GM19467 (cell line): ENCODE results near the gene SARDH.

ENCODE experiments used
- ATAC-seq: cut with Tn5 transposase; IDR thresholded peaks from one replicate; pipeline ENCODE4 v1.9.1; 2021; ENCODE audit warnings: mild to moderate bottlenecking, moderate library complexity; ENCODE audit not compliant: unreplicated experiment

Gene SARDH

DNA sequence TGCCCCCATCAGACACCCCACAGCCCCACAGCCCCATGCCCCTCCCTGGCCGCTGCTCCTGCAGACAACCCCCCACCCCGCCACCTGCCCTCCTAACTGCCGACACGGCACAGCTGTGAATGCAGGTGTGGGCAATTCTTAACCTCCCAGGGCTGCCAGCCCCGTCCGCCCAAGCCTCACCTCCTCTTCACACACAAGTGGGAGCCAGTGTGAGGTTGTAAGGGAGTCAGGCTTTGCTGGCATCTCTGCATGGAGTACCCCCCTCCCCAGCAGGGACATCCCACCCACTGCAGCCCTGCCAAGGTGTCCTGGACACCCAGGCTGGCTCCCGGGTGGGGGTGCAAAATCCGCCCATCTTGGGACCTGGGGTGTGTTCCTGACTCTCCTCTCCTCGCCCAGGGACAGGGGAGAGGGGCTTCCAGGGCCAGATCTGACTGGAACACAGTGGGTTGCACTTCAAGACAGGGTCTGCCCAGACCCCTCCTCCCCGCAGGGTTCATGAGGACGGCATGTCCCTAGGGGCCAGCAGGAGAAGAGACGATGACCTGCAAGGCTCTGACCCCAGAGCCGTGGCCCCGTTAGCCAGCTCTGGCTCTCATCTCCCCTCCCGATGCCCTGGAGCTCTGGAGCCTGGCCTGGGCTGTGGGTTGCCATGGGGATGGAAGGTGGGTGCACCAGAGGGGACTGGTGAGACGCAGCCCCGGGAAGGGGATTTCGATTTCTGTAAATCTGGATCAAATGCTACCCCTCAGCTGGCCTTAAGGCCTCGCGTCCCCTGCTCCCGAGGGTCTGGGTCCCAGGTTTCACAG, 34.4 kb downstream of the SARDH start:
- ATAC-seq = no peak

DNA sequence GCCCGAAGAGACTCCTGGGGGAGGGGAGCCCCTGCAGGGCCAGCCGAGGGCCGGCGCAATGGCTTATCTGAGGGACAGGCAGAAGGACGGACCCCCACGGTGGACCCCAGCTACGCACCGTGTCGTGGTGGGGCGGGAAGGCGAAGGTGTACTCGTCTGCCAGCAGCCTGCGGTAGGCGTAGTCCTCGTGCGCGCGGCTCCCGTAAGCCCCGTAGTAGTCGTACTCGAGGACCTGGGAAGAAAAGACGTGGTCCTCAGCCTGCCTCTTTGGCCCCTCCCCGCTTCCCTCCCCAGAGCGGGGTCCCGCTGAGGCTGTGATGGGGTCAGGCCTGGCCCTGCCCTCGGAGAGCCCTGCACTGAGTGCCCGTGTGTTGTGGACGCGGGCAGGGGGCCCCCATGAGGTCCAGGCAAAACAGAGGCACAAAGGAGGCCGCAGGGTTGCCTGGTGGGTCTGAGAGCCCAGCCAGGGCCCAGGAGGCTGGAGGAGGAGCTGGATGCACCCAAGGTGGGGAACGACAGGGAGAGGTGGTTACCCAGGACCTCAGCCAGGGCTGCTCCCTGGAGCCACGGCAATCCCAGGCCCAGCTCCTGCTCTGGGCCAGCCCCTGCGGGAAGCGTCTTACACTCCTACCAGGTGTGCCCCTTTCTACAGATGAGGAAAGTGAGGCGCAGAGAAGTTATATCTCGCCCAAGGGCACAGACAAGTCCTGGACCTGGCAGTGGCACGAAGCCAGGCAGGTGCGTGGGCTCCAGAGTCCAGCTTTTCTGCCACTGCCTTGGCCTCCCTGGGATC, 35.2 kb downstream of the SARDH start:
- no peak for ATAC-seq

GRCh38 chr9:133701981-133702797, 36.0 kb downstream of the SARDH start:
- no peak for ATAC-seq

DNA sequence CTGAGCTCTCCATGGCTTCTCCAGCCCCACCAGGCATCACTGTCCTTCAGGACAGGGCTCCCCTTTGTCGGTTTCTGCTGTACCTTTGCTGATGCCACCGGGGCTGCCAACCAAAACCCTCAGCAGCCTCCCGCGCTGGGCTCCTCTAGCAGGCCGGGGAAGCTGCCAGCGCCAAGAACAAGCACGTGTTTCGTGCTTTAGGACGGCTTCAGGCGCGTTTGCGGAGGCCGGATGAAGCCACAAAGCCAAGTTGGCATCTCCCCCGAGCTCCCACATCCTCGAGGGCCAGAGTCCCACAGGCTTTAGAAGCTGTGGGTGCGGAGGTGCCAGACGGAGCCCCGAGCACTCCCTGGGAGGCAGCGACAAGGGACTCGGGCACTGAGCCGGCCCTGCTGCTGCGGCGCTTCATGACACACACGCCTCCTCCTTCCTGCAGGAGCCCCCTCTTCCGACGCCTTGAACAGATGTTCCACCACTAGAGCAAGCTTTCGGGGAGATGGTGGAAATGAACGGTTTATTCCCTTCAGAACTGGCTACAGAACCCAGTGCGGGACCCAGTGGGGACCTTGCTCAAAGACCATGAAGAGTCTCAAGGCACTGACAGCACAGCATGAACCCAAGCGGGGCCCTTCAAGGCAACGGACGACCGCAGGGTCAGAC, 36.7 kb downstream of the SARDH start:
- ATAC-seq = no peak

- ATAC-seq = no peak
Observed at GRCh38 chr9:133700819-133701320, 37.3 kb downstream of the SARDH start.

GRCh38 chr9:133699546-133699945, 38.6 kb downstream of the SARDH start:
- ATAC-seq = no peak

- no peak for ATAC-seq
Observed at GRCh38 chr9:133696071-133696472, 42.1 kb downstream of the SARDH start.

GRCh38 chr9:133694686-133695085, 43.5 kb downstream of the SARDH start:
- no peak for ATAC-seq

DNA sequence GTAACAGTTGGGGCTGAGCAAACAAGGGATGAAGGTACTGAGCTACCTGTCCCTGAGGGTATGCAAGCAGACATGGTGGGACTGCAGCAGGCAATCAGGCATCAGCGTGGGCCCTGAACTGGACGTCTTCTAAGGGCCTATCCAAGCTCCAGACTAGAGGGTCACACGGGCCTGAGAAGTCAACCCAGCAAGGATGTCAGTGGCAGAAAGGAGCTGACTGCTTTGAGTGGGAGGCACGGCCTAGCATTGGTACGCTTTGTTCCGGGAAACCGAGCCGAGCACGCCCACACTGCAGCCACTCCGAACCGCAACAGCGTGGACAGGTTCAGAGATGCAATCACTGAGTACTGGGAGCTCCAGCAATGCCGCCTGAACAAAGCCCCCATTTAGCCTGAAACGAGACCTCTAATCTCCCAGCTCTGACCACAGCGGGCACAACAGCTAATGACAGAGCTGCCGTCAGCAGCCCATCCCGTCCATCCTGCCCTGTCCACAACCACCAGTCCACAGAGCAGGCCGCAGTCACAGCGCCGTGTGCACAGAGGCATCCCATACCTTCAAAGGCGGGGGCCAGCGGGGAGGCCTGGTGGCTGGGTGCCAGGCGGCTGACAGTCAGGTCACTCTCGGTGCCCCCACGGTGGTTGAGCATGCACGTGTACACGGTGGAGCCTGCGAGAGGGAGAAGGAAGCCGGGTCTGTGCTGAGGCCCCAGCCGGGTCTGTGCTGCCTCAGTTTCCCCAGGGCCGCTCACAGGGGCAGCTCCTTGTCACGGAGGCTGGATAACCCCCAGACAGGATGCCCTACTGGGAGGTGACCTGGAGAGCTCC, 44.2 kb downstream of the SARDH start:
- ATAC-seq = no peak

- ATAC-seq = no peak
Observed at GRCh38 chr9:133693116-133693515, 45.0 kb downstream of the SARDH start.

DNA sequence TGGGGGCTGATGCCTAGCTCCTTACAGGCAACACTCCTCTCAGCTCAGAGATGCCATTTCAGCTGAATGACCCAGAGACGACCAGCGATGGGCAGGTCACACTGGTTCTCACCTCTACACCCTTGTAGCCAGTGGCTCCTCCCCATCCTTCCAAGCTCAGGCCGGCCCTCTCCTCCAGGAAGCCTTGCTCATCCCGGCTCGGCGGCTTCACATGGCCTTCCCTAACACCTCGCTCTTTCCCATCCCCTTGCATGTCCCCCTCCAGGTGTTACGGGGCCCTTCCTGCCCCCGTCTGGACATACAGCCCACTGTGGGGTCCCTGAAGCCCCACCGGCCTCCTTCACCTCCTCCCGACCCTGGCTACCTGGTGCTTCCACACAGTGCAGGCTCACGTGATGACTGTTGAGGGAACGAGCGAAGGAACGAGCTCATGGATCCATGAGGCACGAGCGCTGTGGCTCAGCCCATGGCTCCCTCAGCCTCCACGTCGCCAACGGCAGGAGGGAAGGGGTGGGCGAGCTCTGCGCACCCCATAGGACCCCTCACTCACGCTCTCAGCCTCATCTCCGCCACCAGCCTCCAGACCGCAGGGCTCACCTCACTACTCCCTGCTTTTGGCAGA, 45.7 kb downstream of the SARDH start:
- ATAC-seq = no peak

- ATAC-seq = no peak
Observed at GRCh38 chr9:133691626-133692363, 46.4 kb downstream of the SARDH start.

DNA sequence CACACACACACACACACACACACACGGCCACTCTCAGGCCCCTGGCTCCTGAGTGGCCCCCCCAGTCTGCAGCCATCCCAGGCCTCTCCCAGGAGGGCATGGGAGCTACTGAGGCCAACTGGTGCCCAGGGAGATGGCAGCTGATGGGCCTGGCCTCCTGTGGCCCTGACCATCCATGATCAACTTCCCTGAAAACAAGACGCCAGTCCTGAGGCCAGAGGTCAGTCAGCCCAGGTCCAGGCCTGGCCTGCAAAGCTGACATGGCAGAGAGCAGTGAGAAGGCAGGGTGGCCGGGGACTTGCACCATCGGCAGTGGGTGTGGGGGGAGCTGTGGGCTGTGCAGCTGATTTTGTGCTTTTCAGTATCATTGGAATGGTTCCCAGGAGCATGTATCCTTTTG, 47.0 kb downstream of the SARDH start:
- ATAC-seq = no peak

- no peak for ATAC-seq
Observed at GRCh38 chr9:133690081-133690561, 48.0 kb downstream of the SARDH start.

GRCh38 chr9:133689151-133689763, 48.9 kb downstream of the SARDH start:
- no peak for ATAC-seq

DNA sequence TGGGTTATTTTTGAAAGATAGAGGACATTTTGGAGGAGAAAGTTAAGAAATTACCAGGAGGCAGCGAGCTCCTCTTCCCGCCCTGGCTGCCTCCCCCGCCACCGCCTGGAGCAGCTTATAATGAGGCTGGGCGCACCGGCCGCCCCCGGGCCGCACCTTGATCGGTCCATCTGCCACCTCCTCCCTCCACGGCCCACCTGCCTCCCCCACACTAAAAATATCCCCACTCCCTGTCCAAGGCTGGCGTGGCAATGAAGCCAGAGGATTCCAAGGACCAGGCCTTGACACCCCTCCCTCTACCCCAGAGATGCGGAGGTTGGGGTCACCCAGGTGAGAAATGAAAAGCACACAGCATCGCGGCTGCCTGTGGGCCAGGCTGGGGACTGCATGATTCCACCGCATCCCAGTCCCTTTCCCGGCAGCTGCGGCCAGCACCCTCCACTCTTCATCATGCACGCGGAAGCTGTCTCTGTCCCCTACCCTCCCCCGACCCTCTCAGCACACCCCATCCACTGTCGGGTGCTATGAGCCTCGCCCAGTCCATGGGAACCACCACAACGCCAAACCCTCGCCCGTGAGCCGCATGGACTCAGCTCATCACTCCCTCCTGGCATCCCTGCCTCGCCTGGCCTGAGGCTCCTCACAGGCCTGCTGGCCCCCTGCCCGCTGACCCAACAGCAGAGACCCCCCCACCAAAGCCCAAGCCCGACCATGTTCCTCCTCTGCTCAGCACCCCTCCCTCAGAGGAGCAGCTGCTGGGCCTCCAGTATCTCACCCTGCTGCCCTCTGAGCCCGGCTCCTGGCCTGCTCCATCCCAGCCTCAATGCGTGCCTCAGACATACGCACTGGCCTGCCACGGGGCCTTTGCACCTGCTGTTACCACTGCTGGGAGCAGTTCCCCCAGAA, 50.0 kb downstream of the SARDH start:
- no peak for ATAC-seq
